HFFc6 (cell line): ENCODE results near the gene CACNA1G. TPM values are rescaled to one million over a fixed set of nuclear protein-coding genes. Genes with fewer than 3 reads are reported as not detected.

Source experiments
- DNase-seq: peaks from one replicate; pipeline ENCODE4 v3.0.0-alpha.2; 2018
- H3K27ac Mint-ChIP-seq: 2 replicates; pipeline ENCODE4 v1.8.0; 2020; ENCODE audit warnings: mild to moderate bottlenecking, mixed read lengths
- H3K27me3 Mint-ChIP-seq: 2 replicates; pipeline ENCODE4 v1.8.0; 2021; ENCODE audit warnings: mild to moderate bottlenecking, moderate library complexity, mixed read lengths; ENCODE audit not compliant: insufficient read depth
- H3K36me3 Mint-ChIP-seq: 2 replicates; pipeline ENCODE4 v1.8.0; 2021; ENCODE audit warnings: low read depth, mixed read lengths
- H3K4me1 Mint-ChIP-seq: 2 replicates; pipeline ENCODE4 v1.8.0; 2020; ENCODE audit warnings: low read depth, mixed read lengths
- H3K4me3 Mint-ChIP-seq: 2 replicates; pipeline ENCODE4 v1.8.0; 2020; ENCODE audit warnings: mild to moderate bottlenecking, moderate library complexity, mixed read lengths
- H3K9me3 Mint-ChIP-seq: 2 replicates; pipeline ENCODE4 v1.8.0; 2020; ENCODE audit warnings: mild to moderate bottlenecking, mixed read lengths
- total RNA-seq, 6 experiments: library from RNA; stranded (reverse); fragmentation: NEBNext Ultra II Directional; extraction: Animal tissue kit (Norgen Biotek cat#: 25700); gene quantifications; 2 replicates in 1 of 6; 3 replicates in 5 of 6; pipeline ENCODE4 v1.2.3, GENCODE V29; 2021
- TF ChIP-seq, protein P1 (sequence below): fragments of 200-600 bp; sonication (generic); IDR thresholded peaks from 2 replicates; pipeline ENCODE4 v1.5.0; 2021; ENCODE audit warnings: antibody characterized with exemption, mild to moderate bottlenecking

CACNA1G gene
- total RNA-seq, 6 experiments from 2014 or later, result 0.03 to 0.19 (median 0.05) TPM; not detected in 1

GRCh38 chr17:50569592-50569991 lies 9.1 kb downstream of the CACNA1G start:
- no peak for DNase-seq
- peaks cover 30% of the 10 kb centered on the region for H3K27me3 Mint-ChIP-seq
- H3K9me3 Mint-ChIP-seq, result no peaks in the 10 kb centered on the region
- H3K4me3 Mint-ChIP-seq, result no peak overlapping the region
- peaks cover 13% of the 10 kb centered on the region for H3K4me1 Mint-ChIP-seq
- no peaks in the 10 kb centered on the region for H3K36me3 Mint-ChIP-seq
- H3K27ac Mint-ChIP-seq, result no peak overlapping the region
- TF ChIP-seq, protein P1, sequence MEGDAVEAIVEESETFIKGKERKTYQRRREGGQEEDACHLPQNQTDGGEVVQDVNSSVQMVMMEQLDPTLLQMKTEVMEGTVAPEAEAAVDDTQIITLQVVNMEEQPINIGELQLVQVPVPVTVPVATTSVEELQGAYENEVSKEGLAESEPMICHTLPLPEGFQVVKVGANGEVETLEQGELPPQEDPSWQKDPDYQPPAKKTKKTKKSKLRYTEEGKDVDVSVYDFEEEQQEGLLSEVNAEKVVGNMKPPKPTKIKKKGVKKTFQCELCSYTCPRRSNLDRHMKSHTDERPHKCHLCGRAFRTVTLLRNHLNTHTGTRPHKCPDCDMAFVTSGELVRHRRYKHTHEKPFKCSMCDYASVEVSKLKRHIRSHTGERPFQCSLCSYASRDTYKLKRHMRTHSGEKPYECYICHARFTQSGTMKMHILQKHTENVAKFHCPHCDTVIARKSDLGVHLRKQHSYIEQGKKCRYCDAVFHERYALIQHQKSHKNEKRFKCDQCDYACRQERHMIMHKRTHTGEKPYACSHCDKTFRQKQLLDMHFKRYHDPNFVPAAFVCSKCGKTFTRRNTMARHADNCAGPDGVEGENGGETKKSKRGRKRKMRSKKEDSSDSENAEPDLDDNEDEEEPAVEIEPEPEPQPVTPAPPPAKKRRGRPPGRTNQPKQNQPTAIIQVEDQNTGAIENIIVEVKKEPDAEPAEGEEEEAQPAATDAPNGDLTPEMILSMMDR, result no peak

- Mint-ChIP-seq H3K27me3 (peaks cover 32% of the 10 kb centered on the region), H3K27ac (no peak overlapping the region), H3K36me3 (no peaks in the 10 kb centered on the region), H3K4me1 (peaks cover 9% of the 10 kb centered on the region), H3K4me3 (no peak overlapping the region), H3K9me3 (no peaks in the 10 kb centered on the region)
- DNase-seq, result no peak
- TF ChIP-seq, protein P1, result no peak
Observed at GRCh38 chr17:50570032-50570431, 9.5 kb downstream of the CACNA1G start.

- Mint-ChIP-seq H3K4me1 (0 out of 2 replicates have a peak, but pooled peaks cover 5% of the 10 kb centered on the region), H3K36me3 (no peaks in the 10 kb centered on the region), H3K9me3 (no peaks in the 10 kb centered on the region), H3K4me3 (no peak overlapping the region), H3K27ac (no peak overlapping the region), H3K27me3 (peaks cover 31% of the 10 kb centered on the region)
- DNase-seq, result no peak
- TF ChIP-seq, protein P1, result no peak
Observed at GRCh38 chr17:50570528-50570927, 10.0 kb downstream of the CACNA1G start.

DNA sequence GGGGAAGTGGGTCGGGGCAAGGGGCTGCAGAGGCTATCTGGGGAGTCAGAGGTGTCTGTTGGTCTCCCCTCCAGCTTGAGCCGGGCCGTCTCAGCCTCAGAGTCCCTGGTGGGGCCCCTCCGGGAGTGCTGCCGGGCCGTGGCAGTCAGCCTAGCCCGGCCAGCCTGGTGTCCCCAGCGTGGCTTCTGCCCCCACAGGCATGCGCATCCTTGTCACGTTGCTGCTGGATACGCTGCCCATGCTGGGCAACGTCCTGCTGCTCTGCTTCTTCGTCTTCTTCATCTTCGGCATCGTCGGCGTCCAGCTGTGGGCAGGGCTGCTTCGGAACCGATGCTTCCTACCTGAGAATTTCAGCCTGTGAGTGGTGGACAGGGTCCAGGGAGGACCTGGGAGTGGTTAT lies 11.2 kb downstream of the CACNA1G start:
- Mint-ChIP-seq H3K36me3 (no peaks in the 10 kb centered on the region), H3K4me1 (no peaks in the 10 kb centered on the region), H3K9me3 (no peaks in the 10 kb centered on the region), H3K27ac (no peak overlapping the region), H3K27me3 (peaks cover 28% of the 10 kb centered on the region), H3K4me3 (no peak overlapping the region)
- TF ChIP-seq, protein P1, result no peak
- DNase-seq, result no peak

DNA sequence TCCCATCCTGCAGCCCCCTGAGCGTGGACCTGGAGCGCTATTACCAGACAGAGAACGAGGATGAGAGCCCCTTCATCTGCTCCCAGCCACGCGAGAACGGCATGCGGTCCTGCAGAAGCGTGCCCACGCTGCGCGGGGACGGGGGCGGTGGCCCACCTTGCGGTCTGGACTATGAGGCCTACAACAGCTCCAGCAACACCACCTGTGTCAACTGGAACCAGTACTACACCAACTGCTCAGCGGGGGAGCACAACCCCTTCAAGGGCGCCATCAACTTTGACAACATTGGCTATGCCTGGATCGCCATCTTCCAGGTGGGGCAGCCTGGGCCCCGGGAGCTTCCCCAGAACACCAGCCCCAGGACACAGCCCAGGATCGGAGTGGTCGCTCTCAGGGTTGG lies 12.0 kb downstream of the CACNA1G start:
- H3K4me1 Mint-ChIP-seq, result no peaks in the 10 kb centered on the region
- no peaks in the 10 kb centered on the region for H3K36me3 Mint-ChIP-seq
- no peaks in the 10 kb centered on the region for H3K9me3 Mint-ChIP-seq
- H3K4me3 Mint-ChIP-seq, result no peak overlapping the region
- H3K27ac Mint-ChIP-seq, result no peak overlapping the region
- TF ChIP-seq, protein P1, result no peak
- DNase-seq, result no peak
- H3K27me3 Mint-ChIP-seq, result peaks cover 21% of the 10 kb centered on the region
